Adrenal gland (tissue), 12 donors: ENCODE data around the gene SMIM5. TPM values are rescaled to one million over a fixed set of nuclear protein-coding genes. Genes with fewer than 3 reads are reported as not detected.

Experiments
- DNase-seq, 7 donors: peaks; one replicate each; pipeline ENCODE4 v3.0.0-alpha.2; 2019 to 2020
- H3K27ac ChIP-seq, 5 donors: fragments of 200-600 bp; sonication (generic) in 4 of 5; 1 replicate in 3 of 5; 2 replicates in 2 of 5; pipeline versions ENCODE4 v1.5.1 to v1.8.0; 2016 to 2020; ENCODE audit warnings: mild to moderate bottlenecking in 1 of 5
- H3K27me3 ChIP-seq: fragments of 200-600 bp; 2 replicates; pipeline ENCODE4 v1.8.0; 2021
- H3K36me3 ChIP-seq, 2 donors: fragments of 200-600 bp; replicated peaks in 1 of 2; 1 replicate in 1 of 2; 2 replicates in 1 of 2; pipeline versions ENCODE4 v1.5.1 to v1.8.0; 2018 to 2022
- H3K4me1 ChIP-seq, 2 donors: fragments of 200-600 bp; replicated peaks in 1 of 2; 1 replicate in 1 of 2; 2 replicates in 1 of 2; pipeline versions ENCODE4 v1.5.1 to v1.8.0; 2018 to 2021
- H3K4me3 ChIP-seq, 4 donors: fragments of 200-600 bp; sonication (generic) in 3 of 4; one replicate each; pipeline ENCODE4 v1.5.1; 2016 to 2018
- H3K9me3 ChIP-seq, 3 donors: fragments of 200-600 bp; sonication (generic) in 1 of 3; replicated peaks in 1 of 3; 1 replicate in 2 of 3; 2 replicates in 1 of 3; pipeline versions ENCODE4 v1.5.1 to v1.8.0; 2016 to 2021
- CTCF ChIP-seq, 6 experiments: fragments of 450-650 bp in 4 of 6; fragments of 200-600 bp in 2 of 6; sonication (generic) in 1 of 6; IDR thresholded peaks; 1 replicate in 5 of 6; 2 replicates in 1 of 6; pipeline versions ENCODE4 v1.5.1 to v1.8.0; 2016 to 2021; ENCODE audit warnings: antibody characterized with exemption in 6 of 6, mild to moderate bottlenecking in 2 of 6, moderate library complexity in 1 of 6
- POLR2A ChIP-seq, 2 donors: fragments of 450-650 bp; IDR thresholded peaks; one replicate each; pipeline ENCODE4 v1.6.1; 2017; ENCODE audit warnings: antibody characterized with exemption in 2 of 2, mild to moderate bottlenecking in 2 of 2, moderate library complexity in 1 of 2
- WGBS, 4 donors: extraction: QIAGEN DNeasy Blood & Tissue Kit in 2 of 4; methylation state at CpG; one replicate each; pipeline versions ENCODE4 v1.1.5 to v1.1.7; 2013 to 2017; 5-methylcytosine and 5-hydroxymethylcytosine counted together
- intact Hi-C, 2 donors: fragments of 100-400 bp; cut with DNase I; formaldehyde crosslinking; loops; one replicate each; pipeline versions ENCODE4 v1.14.1 to v1.15.0; 2022 to 2023
- polyA plus RNA-seq, 3 donors: library from polyadenylated mRNA; stranded (reverse); fragments of 200-250 nt in 2 of 3; fragments of 350-450 nt in 1 of 3; fragmentation: Illumina TruSeq in 1 of 3; extraction: RNeasy Lipid Tissue Mini Kit (QIAGEN cat#74804) in 1 of 3; gene quantifications; one replicate each; pipeline ENCODE4 v1.2.3, GENCODE V29; 2013 to 2014
- total RNA-seq, 9 donors: library from RNA; depleted of rRNA in 4 of 9; stranded (reverse); fragments of >200 nt in 4 of 9; fragments of 120-200 nt in 1 of 9; fragmentation: NEBNext Ultra II Directional in 1 of 9; extraction: Animal tissue kit (Norgen Biotek cat#: 25700) in 1 of 9; gene quantifications; one replicate each; pipeline versions ENCODE4 v1.1.0 to v1.2.4, GENCODE V29; 2013 to 2023
- donor health status: healthy with polysubstance abuse.
- donor health status: Bipolar disorder and iron deficiency.
- donor health status: DM: yes; HTN: yes; CAD: no.
- donor health status: DM: no; HTN: no; CAD: no.
- donor health status: DM: no; HTN: no; CAD: no.
- donor health status: DM: yes; HTN: yes; CAD: no.

Gene SMIM5
- total and polyA plus RNA-seq, 12 donors, result 0.13 to 2.6 (median 0.77) TPM; not detected in 4

GRCh38 chr17:75634754-75635609 lies 1.7 kb downstream of the SMIM5 start:
- Histone ChIP-seq H3K4me1 (peaks cover 14 to 18% of the 10 kb centered on the region in 2 donors), H3K36me3 (no peaks in the 10 kb centered on the region), H3K4me3 (no peak overlapping the region), H3K27me3 (no peaks in the 10 kb centered on the region), H3K27ac (no peak overlapping the region), H3K9me3 (no peaks in the 10 kb centered on the region)
- no peak for DNase-seq
- intact Hi-C loops, result loop anchor here in 1 of 2 donors (5.0 kb wide), 1 partner anchor 112 kb away; no protein-coding TSS in a partner anchor
- TF ChIP-seq POLR2A (IDR thresholded peaks at IDR 0.05) (no peak), CTCF (IDR thresholded peaks at IDR 0.05) (no peak)
- 71 to 90% (median 88%) methylated on average over 10 to 20 of the region's 20 CpGs for WGBS, 4 donors

DNA sequence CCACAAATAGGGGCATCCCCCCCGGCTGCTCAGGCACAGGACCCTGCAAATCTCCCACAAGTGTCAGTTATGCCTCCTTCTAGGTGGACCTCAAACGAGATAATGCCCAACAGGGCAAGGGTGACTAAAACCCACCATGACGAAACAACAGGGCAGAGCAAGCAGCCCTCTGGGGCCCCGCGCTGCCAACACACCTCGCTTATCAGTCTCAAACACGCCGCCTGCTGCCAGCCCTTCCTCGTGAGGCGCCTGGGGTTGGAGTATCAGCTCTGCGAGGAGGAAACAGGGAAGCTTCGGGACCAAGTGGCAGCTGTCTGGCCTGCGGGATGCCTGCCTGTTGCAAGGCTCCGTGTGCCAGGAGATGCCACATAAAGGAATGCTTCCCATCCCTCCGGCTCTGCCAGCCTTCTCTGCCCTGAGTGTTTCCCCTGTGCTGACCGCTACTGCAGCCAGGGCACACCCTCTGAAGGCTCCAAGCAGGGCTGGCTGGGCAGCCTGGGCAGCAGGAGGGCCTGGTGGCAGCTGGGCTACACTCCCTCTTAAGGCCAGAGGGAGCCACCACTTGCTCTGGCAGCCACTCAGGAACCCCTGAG lies 2.5 kb downstream of the SMIM5 start:
- Histone ChIP-seq H3K4me3 (no peak overlapping the region), H3K4me1 (peaks cover 14 to 18% of the 10 kb centered on the region in 2 donors), H3K36me3 (no peaks in the 10 kb centered on the region), H3K27me3 (no peaks in the 10 kb centered on the region), H3K27ac (no peak overlapping the region), H3K9me3 (no peaks in the 10 kb centered on the region)
- intact Hi-C loops, result no loop called here
- 66 to 91% (median 81%) methylated on average over 6 to 16 of the region's 16 CpGs for WGBS, 4 donors
- TF ChIP-seq POLR2A (IDR thresholded peaks at IDR 0.05) (no peak), CTCF (IDR thresholded peaks at IDR 0.05) (no peak)
- no peak for DNase-seq

GRCh38 chr17:75636381-75637142 lies 3.3 kb downstream of the SMIM5 start:
- 88 to 96% (median 95%) methylated on average over 12 to 19 of the region's 19 CpGs for WGBS, 4 donors
- H3K27ac ChIP-seq, result no peak overlapping the region

More at GRCh38 chr17:75636381-75637142, 3.3 kb downstream of the SMIM5 start:
- Histone ChIP-seq H3K9me3 (no peaks in the 10 kb centered on the region), H3K27me3 (no peaks in the 10 kb centered on the region), H3K4me1 (peaks cover 14 to 18% of the 10 kb centered on the region in 2 donors), H3K4me3 (no peak overlapping the region), H3K36me3 (no peaks in the 10 kb centered on the region)
- intact Hi-C loops, result no loop called here
- TF ChIP-seq POLR2A (IDR thresholded peaks at IDR 0.05) (no peak), CTCF (IDR thresholded peaks at IDR 0.05) (no peak)
- DNase-seq, result no peak
